Liver (tissue), 9 donors: ENCODE results near the gene TSPAN18. TPM values are rescaled to one million over a fixed set of nuclear protein-coding genes. Genes with fewer than 3 reads are reported as not detected.

Experiments used
- DNase-seq: peaks from one replicate; pipeline ENCODE4 v3.0.0-alpha.2; 2017; ENCODE audit warnings: low spot score
- H3K27ac ChIP-seq, 2 donors: one replicate each; pipeline ENCODE4 v1.7.0; 2013; ENCODE audit warnings: inconsistent platforms in 2 of 2, low read length in 2 of 2, control low read depth in 1 of 2, low read depth in 1 of 2, mild to moderate bottlenecking in 1 of 2
- H3K27me3 ChIP-seq, 4 donors: one replicate each; pipeline versions ENCODE4 v1.6.1 to v1.7.0; 2013; ENCODE audit warnings: low read length in 3 of 4, inconsistent platforms in 1 of 4, mild to moderate bottlenecking in 1 of 4, moderate library complexity in 1 of 4; ENCODE audit not compliant: control insufficient read depth in 4 of 4, insufficient read depth in 4 of 4
- H3K36me3 ChIP-seq, 4 donors: one replicate each; pipeline versions ENCODE4 v1.6.1 to v1.7.0; 2013; ENCODE audit warnings: low read length in 3 of 4, mild to moderate bottlenecking in 3 of 4, low read depth in 1 of 4, moderate library complexity in 1 of 4; ENCODE audit not compliant: control insufficient read depth in 4 of 4, insufficient read depth in 3 of 4
- H3K4me1 ChIP-seq, 4 donors: one replicate each; pipeline versions ENCODE4 v1.6.1 to v1.7.0; 2013; ENCODE audit warnings: low read length in 3 of 4, mild to moderate bottlenecking in 3 of 4, moderate library complexity in 1 of 4; ENCODE audit not compliant: control insufficient read depth in 4 of 4, insufficient read depth in 4 of 4
- H3K4me3 ChIP-seq, 3 donors: one replicate each; pipeline versions ENCODE4 v1.6.1 to v1.7.0; 2013; ENCODE audit warnings: low read length in 3 of 3, control low read depth in 1 of 3, low read depth in 1 of 3, mild to moderate bottlenecking in 1 of 3
- H3K9ac ChIP-seq, 2 donors: one replicate each; pipeline ENCODE4 v1.7.0; 2013; ENCODE audit warnings: low read length in 2 of 2, mild to moderate bottlenecking in 2 of 2, moderate library complexity in 2 of 2, control low read depth in 1 of 2, low read depth in 1 of 2
- H3K9me3 ChIP-seq, 4 donors: one replicate each; pipeline versions ENCODE4 v1.6.1 to v1.7.0; 2013; ENCODE audit warnings: low read length in 3 of 4; ENCODE audit not compliant: control insufficient read depth in 4 of 4
- EGR1 ChIP-seq, 2 donors: IDR thresholded peaks; 2 replicates each; pipeline ENCODE4 v1.6.1; 2016 to 2018; ENCODE audit warnings: antibody characterized with exemption in 2 of 2, low read depth in 2 of 2
- FOXA1 ChIP-seq: IDR thresholded peaks from 2 replicates; pipeline ENCODE4 v1.6.1; 2016; ENCODE audit warnings: antibody characterized with exemption
- FOXA2 ChIP-seq: IDR thresholded peaks from 2 replicates; pipeline ENCODE4 v1.6.1; 2016; ENCODE audit warnings: antibody characterized with exemption
- GABPA ChIP-seq, 2 donors: IDR thresholded peaks in 1 of 2; conservative IDR thresholded peaks in 1 of 2; 2 replicates each; pipeline ENCODE4 v1.6.1; 2016; ENCODE audit warnings: antibody characterized with exemption in 2 of 2, mild to moderate bottlenecking in 1 of 2, moderate library complexity in 1 of 2
- HNF4A ChIP-seq, 2 donors: conservative IDR thresholded peaks; 2 replicates each; pipeline ENCODE4 v1.6.1; 2016; ENCODE audit warnings: antibody characterized with exemption in 2 of 2, mild to moderate bottlenecking in 2 of 2
- HNF4G ChIP-seq: IDR thresholded peaks from 2 replicates; pipeline ENCODE4 v1.6.1; 2016; ENCODE audit warnings: antibody characterized with exemption
- NR2F2 ChIP-seq: IDR thresholded peaks from 2 replicates; pipeline ENCODE4 v1.6.1; 2016; ENCODE audit warnings: antibody characterized with exemption
- RAD21 ChIP-seq, 2 donors: IDR thresholded peaks; 2 replicates each; pipeline ENCODE4 v1.6.1; 2016; ENCODE audit warnings: antibody characterized with exemption in 2 of 2, mild to moderate bottlenecking in 2 of 2
- REST ChIP-seq: IDR thresholded peaks from 2 replicates; pipeline ENCODE4 v1.6.1; 2016; ENCODE audit warnings: antibody characterized with exemption, mild to moderate bottlenecking
- RXRA ChIP-seq, 2 donors: IDR thresholded peaks; 2 replicates each; pipeline ENCODE4 v1.6.1; 2017 to 2018; ENCODE audit warnings: antibody characterized with exemption in 2 of 2, mild to moderate bottlenecking in 1 of 2
- SP1 ChIP-seq: IDR thresholded peaks from 2 replicates; pipeline ENCODE4 v1.6.1; 2018; ENCODE audit warnings: antibody characterized with exemption, mild to moderate bottlenecking
- TAF1 ChIP-seq: conservative IDR thresholded peaks from 2 replicates; pipeline ENCODE4 v1.6.1; 2016; ENCODE audit warnings: antibody characterized with exemption, mild to moderate bottlenecking
- YY1 ChIP-seq: IDR thresholded peaks from 2 replicates; pipeline ENCODE4 v1.6.1; 2016; ENCODE audit warnings: antibody characterized with exemption, mild to moderate bottlenecking
- ZBTB33 ChIP-seq: IDR thresholded peaks from 2 replicates; pipeline ENCODE4 v1.6.1; 2016; ENCODE audit warnings: antibody characterized with exemption
- WGBS: extraction: QIAGEN DNeasy Blood & Tissue Kit; methylation state at CpG from one replicate; pipeline ENCODE4 v1.1.7; 2013; 5-methylcytosine and 5-hydroxymethylcytosine counted together
- polyA plus RNA-seq, 2 donors: library from polyadenylated mRNA; stranded (reverse) in 1 of 2; unstranded in 1 of 2; fragments of 200-250 nt in 1 of 2; fragments of >200 nt in 1 of 2; fragmentation: Nextera tagmentation in 1 of 2; extraction: Ambion mirVana in 1 of 2; gene quantifications; one replicate each; pipeline versions ENCODE4 v1.2.1 to v1.2.3, GENCODE V29; 2013 to 2015
- total RNA-seq, 2 donors: library from RNA; depleted of rRNA; stranded (reverse); fragments of >200 nt; gene quantifications; one replicate each; pipeline ENCODE4 v1.2.3, GENCODE V29; 2014
- TF ChIP-seq, protein P1 (sequence below): fragments of 150-350 bp; IDR thresholded peaks from 2 replicates; pipeline ENCODE4 v1.5.1; 2017; ENCODE audit warnings: improper control_type of control experiment, low read depth, low read length; ENCODE audit not compliant: missing input control
- TF ChIP-seq, protein P2 (sequence below): IDR thresholded peaks from 2 replicates; pipeline ENCODE4 v1.6.1; 2016; ENCODE audit warnings: antibody characterized with exemption
- TF ChIP-seq, protein P3 (sequence below): IDR thresholded peaks from 2 replicates; pipeline ENCODE4 v1.6.1; 2016; ENCODE audit warnings: antibody characterized with exemption
- donor health status: healthy.
- donor health status: healthy.
- donor health status: healthy.
- donor health status: healthy.
- donor health status: healthy.

Gene TSPAN18
- total and polyA plus RNA-seq, 4 donors, result 1.2 to 5.0 (median 2.8) TPM

DNA sequence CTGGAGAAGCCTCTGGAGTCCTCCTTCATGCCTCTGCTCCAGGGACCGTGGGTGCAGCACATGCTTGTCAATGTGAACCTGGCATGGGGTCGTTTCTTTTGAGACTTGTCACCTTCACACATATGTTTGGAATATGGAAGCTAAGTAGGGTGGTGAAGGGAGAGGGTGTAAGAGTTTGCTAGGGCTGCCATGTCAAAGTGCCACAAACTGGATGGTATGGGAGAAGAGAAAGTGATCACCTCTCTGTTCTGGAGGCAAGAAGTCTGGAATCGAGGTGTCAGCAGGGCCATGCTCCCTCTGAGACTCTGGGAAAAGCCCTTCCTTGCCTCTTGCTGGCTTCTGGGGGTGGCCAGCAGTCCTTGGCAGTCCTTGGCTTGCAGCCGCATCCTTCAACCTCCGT lies 8.7 kb upstream of the TSPAN18 start:
- no peaks in the 10 kb centered on the region for H3K9me3 ChIP-seq
- no peak overlapping the region for H3K4me3 ChIP-seq
- H3K9ac ChIP-seq, result no peak overlapping the region
- no peaks in the 10 kb centered on the region for H3K36me3 ChIP-seq
- 85% methylated on average over 5 of the region's 5 CpGs for WGBS
- no peak for TF ChIP-seq FOXA1
- TF ChIP-seq, protein P1, sequence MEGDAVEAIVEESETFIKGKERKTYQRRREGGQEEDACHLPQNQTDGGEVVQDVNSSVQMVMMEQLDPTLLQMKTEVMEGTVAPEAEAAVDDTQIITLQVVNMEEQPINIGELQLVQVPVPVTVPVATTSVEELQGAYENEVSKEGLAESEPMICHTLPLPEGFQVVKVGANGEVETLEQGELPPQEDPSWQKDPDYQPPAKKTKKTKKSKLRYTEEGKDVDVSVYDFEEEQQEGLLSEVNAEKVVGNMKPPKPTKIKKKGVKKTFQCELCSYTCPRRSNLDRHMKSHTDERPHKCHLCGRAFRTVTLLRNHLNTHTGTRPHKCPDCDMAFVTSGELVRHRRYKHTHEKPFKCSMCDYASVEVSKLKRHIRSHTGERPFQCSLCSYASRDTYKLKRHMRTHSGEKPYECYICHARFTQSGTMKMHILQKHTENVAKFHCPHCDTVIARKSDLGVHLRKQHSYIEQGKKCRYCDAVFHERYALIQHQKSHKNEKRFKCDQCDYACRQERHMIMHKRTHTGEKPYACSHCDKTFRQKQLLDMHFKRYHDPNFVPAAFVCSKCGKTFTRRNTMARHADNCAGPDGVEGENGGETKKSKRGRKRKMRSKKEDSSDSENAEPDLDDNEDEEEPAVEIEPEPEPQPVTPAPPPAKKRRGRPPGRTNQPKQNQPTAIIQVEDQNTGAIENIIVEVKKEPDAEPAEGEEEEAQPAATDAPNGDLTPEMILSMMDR, result no peak
- no peak for DNase-seq
- H3K27ac ChIP-seq, result no peak overlapping the region
- no peaks in the 10 kb centered on the region for H3K27me3 ChIP-seq
- peaks cover 0 to 9% (median 5%) of the 10 kb centered on the region in 4 donors for H3K4me1 ChIP-seq

GRCh38 chr11:44718612-44719390 lies 8.0 kb upstream of the TSPAN18 start:
- no peak for DNase-seq
- Histone ChIP-seq H3K36me3 (no peaks in the 10 kb centered on the region), H3K27ac (no peak overlapping the region), H3K4me3 (no peak overlapping the region), H3K9ac (no peak overlapping the region), H3K27me3 (no peaks in the 10 kb centered on the region), H3K4me1 (peaks cover 0 to 9% (median 5%) of the 10 kb centered on the region in 4 donors), H3K9me3 (no peaks in the 10 kb centered on the region)
- TF ChIP-seq RXRA (IDR thresholded peaks at IDR 0.05), result no peak
- TF ChIP-seq, protein P2, sequence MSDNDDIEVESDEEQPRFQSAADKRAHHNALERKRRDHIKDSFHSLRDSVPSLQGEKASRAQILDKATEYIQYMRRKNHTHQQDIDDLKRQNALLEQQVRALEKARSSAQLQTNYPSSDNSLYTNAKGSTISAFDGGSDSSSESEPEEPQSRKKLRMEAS, result no peak
- TF ChIP-seq FOXA2, result no peak
- TF ChIP-seq NR2F2, result no peak
- TF ChIP-seq TAF1, result no peak
- TF ChIP-seq GABPA (IDR thresholded peaks at IDR 0.05 in 1 of 2, conservative IDR thresholded peaks at IDR 0.05 in 1 of 2), result no peak
- TF ChIP-seq, protein P3, sequence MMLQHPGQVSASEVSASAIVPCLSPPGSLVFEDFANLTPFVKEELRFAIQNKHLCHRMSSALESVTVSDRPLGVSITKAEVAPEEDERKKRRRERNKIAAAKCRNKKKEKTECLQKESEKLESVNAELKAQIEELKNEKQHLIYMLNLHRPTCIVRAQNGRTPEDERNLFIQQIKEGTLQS, result no peak
- TF ChIP-seq REST, result no peak
- TF ChIP-seq YY1, result no peak
- TF ChIP-seq FOXA1, result no peak
- TF ChIP-seq ZBTB33, result no peak
- TF ChIP-seq, protein P1, result no peak
- TF ChIP-seq RAD21 (IDR thresholded peaks at IDR 0.05), result no peak
- no peak for TF ChIP-seq HNF4G
- no peak for TF ChIP-seq HNF4A (conservative IDR thresholded peaks at IDR 0.05)
- TF ChIP-seq SP1, result no peak
- no peak for TF ChIP-seq EGR1 (IDR thresholded peaks at IDR 0.05; ENCODE audit: low read depth in 2 of 2)
- WGBS, result 67% methylated on average over 4 of the region's 4 CpGs
